Thymus (tissue), 11 donors: Measurements from ENCODE around the gene CELA3B. TPM values are rescaled to one million over a fixed set of nuclear protein-coding genes. Genes with fewer than 3 reads are reported as not detected.
A peak's percentile ranks its signal among the peaks of the same experiment; 100 is the strongest.
"Not testable (repeated sequence)": the region's sequence is repeated elsewhere in the genome, so short reads cannot be mapped to it uniquely, and the experiment has no call there.

ENCODE experiments used
- DNase-seq, 9 donors: peaks; one replicate each; pipeline ENCODE4 v3.0.0-alpha.2; 2013; ENCODE audit warnings: low spot score in 9 of 9, low read depth in 6 of 9, missing footprints in 1 of 9
- H3K27ac ChIP-seq, 2 donors: one replicate each; pipeline ENCODE4 v1.5.1; 2013; ENCODE audit warnings: control low read depth in 1 of 2, low read depth in 1 of 2, low read length in 1 of 2, mild to moderate bottlenecking in 1 of 2, moderate library complexity in 1 of 2
- H3K27me3 ChIP-seq, 2 donors: one replicate each; pipeline ENCODE4 v1.5.1; 2013; ENCODE audit warnings: low read length in 1 of 2; ENCODE audit not compliant: control insufficient read depth in 2 of 2, insufficient read depth in 1 of 2
- H3K36me3 ChIP-seq, 2 donors: one replicate each; pipeline ENCODE4 v1.5.1; 2013; ENCODE audit warnings: low read length in 1 of 2, mild to moderate bottlenecking in 1 of 2, moderate library complexity in 1 of 2; ENCODE audit not compliant: control insufficient read depth in 2 of 2, insufficient read depth in 2 of 2
- H3K4me1 ChIP-seq, 2 donors: one replicate each; pipeline ENCODE4 v1.5.1; 2013; ENCODE audit warnings: low read length in 2 of 2; ENCODE audit not compliant: control insufficient read depth in 2 of 2, insufficient read depth in 2 of 2
- H3K4me3 ChIP-seq, 2 donors: one replicate each; pipeline ENCODE4 v1.5.1; 2013; ENCODE audit warnings: low read length in 2 of 2, control low read depth in 1 of 2, mild to moderate bottlenecking in 1 of 2
- H3K9me3 ChIP-seq, 2 donors: one replicate each; pipeline ENCODE4 v1.5.1; 2013; ENCODE audit warnings: low read length in 1 of 2, mild to moderate bottlenecking in 1 of 2; ENCODE audit not compliant: control insufficient read depth in 2 of 2, insufficient read depth in 1 of 2
- WGBS: extraction: QIAGEN DNeasy Blood & Tissue Kit; methylation state at CpG from one replicate; pipeline ENCODE4 v1.1.7; 2013; 5-methylcytosine and 5-hydroxymethylcytosine counted together
- polyA plus RNA-seq: library from polyadenylated mRNA; stranded (reverse); fragments of 200-250 nt; gene quantifications from one replicate; pipeline ENCODE4 v1.2.3, GENCODE V29; 2013
- total RNA-seq: library from RNA; stranded (reverse); fragments of 120-200 nt; gene quantifications from one replicate; pipeline ENCODE4 v1.2.4, GENCODE V29; 2013
- donor health status: healthy.

The CELA3B gene
- total and polyA plus RNA-seq, 2 donors = 0.09 to 0.32 TPM

DNA sequence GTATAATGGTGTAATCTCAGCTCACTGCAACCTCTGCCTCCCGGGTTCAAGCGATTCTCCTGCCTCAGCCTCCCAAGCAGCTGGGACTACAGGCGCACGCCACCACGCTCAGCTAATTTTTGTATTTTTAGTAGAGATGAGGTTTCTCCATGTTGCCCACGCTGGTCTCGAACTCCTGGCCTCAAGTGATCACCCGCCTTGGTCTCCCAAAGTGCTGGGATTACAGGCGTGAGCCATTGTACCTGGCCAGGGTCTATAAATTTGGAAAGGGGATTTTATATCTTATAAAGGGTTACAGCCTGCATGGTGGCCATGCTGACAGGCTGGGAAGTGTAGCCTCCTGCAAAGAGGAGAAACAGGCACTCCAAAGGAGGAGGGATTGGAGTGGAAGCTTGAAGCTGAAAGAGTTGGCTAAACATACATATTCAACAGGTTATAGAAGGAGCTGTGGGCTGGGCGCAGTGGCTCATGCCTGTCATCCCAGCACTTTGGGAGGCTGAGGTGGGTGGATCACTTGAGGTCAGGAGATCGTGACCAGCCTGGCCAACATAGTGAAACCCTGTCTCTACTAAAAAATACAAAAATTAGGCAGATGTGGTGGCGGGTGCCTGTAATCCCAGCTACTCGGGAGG, 37.9 kb downstream of the CELA3B start:
- not testable (repeated sequence) for H3K4me1 ChIP-seq, H3K36me3 ChIP-seq, H3K4me3 ChIP-seq, H3K9me3 ChIP-seq, H3K27ac ChIP-seq, DNase-seq, H3K27me3 ChIP-seq
- 92% methylated on average over 13 of the region's 13 CpGs for WGBS

DNA sequence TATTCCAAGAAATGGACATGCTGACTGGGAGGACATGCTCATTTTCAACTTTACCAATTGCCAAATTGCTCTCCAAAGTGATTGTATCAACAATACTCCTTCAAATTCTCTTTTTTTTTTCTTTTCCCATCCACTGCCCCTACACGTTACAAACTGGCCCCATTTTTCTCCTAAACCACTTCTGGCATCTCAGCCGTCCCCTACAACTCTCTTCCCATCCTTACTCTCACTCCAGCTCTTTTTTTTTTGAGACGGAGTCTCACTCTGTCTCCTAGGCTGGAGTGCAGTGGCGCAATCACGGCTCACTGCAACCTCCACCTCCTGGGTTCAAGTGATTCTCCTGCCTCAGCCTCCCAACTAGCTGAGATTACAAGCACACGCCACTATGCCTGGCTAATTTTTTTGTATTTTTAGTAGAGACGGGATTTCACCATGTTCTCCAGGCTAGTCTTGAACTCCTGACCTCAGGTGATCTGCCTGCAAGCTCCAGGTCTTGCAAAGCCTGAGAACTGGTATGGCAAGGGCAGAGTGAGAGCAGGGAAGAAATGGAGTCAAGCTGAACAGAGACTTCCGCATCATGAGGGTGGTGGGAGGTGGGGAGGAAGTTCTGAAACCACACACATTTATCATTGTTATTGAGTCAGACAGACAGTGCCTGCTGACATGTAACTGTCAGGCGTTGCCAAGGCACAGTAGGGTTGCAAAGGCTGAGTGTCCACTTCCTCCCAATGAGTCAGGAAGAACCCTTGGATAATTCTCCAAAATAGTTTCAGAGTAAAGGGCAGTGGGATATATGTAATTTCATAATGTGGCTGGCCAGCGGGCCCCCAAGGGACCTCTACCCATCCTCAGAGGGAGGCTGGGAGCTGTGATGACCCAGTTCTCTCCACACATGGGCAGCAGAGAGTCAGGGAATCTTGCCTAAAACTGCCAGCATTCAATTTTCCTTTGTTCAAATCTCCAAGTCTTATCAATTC, 42.0 kb downstream of the CELA3B start:
- H3K4me1 ChIP-seq = peaks cover under 1 to 16% of the 10 kb centered on the region in 2 donors
- peak in 6 of 9 donors; percentile 48 to 85 (median 66) for DNase-seq

DNA sequence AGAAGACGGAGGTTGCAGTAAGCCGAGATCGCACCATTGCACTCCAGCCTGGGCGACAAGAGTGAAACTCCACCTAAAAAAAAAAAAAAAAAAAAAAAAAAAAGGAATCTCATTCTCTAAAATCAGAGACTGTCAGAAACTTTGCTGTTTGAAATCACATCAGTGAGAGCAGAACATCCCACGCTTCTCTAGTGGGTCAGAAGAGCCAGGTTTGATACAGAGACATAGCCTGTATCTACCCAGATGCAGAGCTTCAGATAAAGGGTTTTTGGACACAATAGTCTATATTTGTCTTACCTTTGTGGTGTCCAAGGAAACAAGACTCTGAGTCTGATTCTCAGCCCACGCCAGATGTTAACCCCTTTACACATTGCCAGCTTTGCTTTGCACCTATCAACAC, 44.2 kb downstream of the CELA3B start:
- WGBS = 95% methylated on average over 6 of the region's 6 CpGs
- no peak overlapping the region for H3K27ac ChIP-seq
- no peaks in the 10 kb centered on the region for H3K36me3 ChIP-seq
- H3K9me3 ChIP-seq = no peaks in the 10 kb centered on the region
- DNase-seq = no peak
- no peaks in the 10 kb centered on the region for H3K27me3 ChIP-seq
- no peak overlapping the region for H3K4me3 ChIP-seq
- H3K4me1 ChIP-seq = peaks cover 4 to 30% of the 10 kb centered on the region in 2 donors

More for the DNA sequence above, 42.0 kb downstream of the CELA3B start:
- peak overlapping the region; percentile 61 to 71 for H3K27ac ChIP-seq
- no peaks in the 10 kb centered on the region for H3K27me3 ChIP-seq
- no peaks in the 10 kb centered on the region for H3K9me3 ChIP-seq
- H3K4me3 ChIP-seq = no peak overlapping the region
- no peaks in the 10 kb centered on the region for H3K36me3 ChIP-seq
- WGBS = 52% methylated on average over 10 of the region's 10 CpGs

DNA sequence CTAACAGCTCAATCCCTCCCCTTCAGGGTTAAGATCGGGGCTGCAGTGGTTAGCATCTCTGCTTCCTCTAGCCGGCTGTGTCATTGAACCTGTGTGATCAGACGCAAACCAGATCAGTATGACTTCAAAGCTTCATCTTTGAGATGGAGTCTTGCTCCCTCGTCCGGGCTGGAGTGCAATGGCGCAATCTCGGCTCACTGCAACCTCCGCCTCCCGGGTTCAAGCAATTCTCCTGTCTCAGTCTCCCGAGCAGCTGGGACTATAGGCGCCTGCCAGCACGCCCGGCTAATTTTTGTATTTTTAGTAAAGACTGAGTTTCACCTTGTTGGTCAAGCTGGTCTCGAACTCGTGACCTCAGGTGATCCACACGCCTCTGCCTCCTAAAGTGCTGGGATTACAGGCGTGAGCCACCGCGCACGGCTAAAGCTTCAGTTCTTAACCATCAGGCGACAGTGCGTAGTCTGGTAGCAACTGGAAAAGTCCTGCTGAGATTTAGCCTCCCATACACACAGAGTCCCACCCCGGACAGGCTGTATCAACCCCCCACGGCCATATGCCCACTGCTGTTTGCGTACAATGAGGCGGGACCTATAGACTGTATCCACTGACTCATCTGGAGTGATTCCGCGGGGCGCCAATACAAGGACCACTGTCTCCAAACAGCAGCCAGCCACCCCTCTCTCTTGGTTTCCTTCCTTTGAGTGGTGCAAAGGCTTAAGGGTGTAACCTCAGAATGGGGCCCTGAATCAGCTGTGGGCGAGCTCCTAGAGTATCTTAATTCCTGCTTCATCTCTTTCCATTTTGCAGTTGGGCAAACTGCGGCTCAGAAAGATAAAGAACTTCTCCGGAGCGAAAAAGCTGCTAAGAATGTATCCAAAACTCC, 47.9 kb downstream of the CELA3B start:
- Histone ChIP-seq H3K27ac (peak overlapping the region; percentile 96 to 98), H3K36me3 (no peaks in the 10 kb centered on the region), H3K4me3 (peak overlapping the region; percentile 63 to 98), H3K9me3 (no peaks in the 10 kb centered on the region), H3K27me3 (no peaks in the 10 kb centered on the region), H3K4me1 (peaks cover 4 to 29% of the 10 kb centered on the region in 2 donors)
- DNase-seq = peak in 7 of 9 donors; percentile 68 to 95 (median 71)
- 1% methylated on average over 33 of the region's 33 CpGs for WGBS

DNA sequence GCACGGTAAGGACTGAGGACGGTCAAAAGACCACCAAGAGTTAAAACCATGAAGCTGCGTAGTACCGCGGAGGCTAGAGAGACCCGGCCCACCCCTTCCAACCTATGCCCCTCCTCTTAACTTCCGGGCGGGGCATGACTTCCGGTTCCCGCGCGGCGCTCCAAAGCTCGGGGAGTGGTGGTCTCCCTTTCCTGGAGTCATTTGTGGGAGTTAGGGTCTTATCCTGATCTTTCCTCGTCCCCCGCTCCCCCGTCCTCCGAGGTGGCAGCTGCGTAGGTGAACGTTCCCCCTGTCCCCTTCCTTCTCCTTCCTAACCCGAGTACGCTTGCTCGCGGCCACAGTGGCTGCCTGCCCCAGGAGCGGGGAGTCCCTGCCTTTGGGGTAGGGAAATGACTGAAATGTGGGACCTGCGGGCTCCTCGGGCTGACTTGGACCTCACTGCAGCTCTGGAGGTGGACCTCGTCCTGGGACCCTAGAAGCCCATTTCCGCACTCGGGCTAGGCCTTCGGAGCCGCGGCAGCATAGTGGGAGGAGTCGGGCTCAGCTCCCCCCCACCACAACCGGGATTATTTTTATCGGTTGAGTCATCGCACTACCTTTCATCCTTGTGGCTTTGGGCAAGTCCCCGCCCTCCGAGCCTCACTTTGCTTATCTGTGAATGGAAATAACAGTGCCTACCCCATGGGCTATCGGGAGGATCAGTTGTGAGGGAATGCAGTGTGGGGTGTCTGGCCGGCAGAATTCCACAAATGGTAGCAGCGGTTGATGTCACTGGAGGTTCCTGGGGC, 48.7 kb downstream of the CELA3B start:
- H3K9me3 ChIP-seq = no peaks in the 10 kb centered on the region
- peak overlapping the region; percentile 63 to 98 for H3K4me3 ChIP-seq
- under 1% methylated on average over 42 of the region's 42 CpGs for WGBS
- peaks cover 4 to 29% of the 10 kb centered on the region in 2 donors for H3K4me1 ChIP-seq
- peak overlapping the region; percentile 96 to 98 for H3K27ac ChIP-seq
- peak in 8 of 9 donors; percentile 72 to 92 (median 80) for DNase-seq
- H3K36me3 ChIP-seq = no peaks in the 10 kb centered on the region
- no peaks in the 10 kb centered on the region for H3K27me3 ChIP-seq

DNA sequence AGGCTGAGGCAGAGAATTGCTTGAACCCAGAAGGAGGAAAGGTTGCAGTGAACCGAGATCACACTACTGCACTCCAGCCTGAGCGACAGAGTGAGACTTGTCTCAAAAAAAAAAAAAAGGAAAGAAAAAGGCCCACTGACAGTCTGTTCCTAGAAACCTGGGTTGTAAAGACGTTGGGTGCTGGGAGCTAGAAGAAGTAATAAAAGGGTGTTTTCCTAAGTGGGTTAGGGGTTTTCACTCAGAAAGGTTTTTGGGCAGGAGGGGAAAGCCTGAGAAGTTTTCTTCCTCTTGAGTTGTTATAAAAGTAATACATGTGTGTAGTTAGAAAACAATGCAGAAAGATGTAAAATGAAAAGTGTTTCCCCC, 50.1 kb downstream of the CELA3B start:
- H3K27ac ChIP-seq = no peak overlapping the region
- H3K4me3 ChIP-seq = no peak overlapping the region
- no peaks in the 10 kb centered on the region for H3K9me3 ChIP-seq
- H3K27me3 ChIP-seq = no peaks in the 10 kb centered on the region
- no peak for DNase-seq
- H3K36me3 ChIP-seq = peaks cover 3% of the 10 kb centered on the region in 2 donors
- 88% methylated on average over 3 of the region's 3 CpGs for WGBS
- peaks cover 4 to 38% of the 10 kb centered on the region in 2 donors for H3K4me1 ChIP-seq

DNA sequence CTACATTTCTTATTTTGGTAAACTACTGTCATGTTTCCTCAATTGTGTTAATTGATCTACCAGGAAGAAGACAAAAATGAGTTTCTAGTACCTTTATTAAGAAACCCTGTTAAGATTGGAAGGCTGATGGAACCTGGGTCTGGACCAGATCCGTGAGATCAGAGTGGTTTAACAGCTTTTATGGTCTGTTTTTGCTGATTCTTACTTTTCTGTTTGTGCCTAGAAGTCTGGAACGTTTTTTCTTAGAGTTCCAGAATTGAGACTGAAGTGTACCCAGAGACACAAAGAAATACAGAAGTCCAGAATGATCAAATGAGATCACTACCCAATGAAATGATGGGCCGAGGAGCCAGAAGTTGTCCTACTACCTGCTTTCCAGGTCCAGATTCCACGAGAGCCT, 53.2 kb downstream of the CELA3B start:
- no peak for DNase-seq
- no peaks in the 10 kb centered on the region for H3K9me3 ChIP-seq
- H3K4me3 ChIP-seq = no peak overlapping the region
- peaks cover 0 to 22% of the 10 kb centered on the region in 2 donors for H3K4me1 ChIP-seq
- H3K27ac ChIP-seq = no peak overlapping the region
- 95% methylated on average over 4 of the region's 4 CpGs for WGBS
- peaks cover 3% of the 10 kb centered on the region in 2 donors for H3K36me3 ChIP-seq
- no peaks in the 10 kb centered on the region for H3K27me3 ChIP-seq

DNA sequence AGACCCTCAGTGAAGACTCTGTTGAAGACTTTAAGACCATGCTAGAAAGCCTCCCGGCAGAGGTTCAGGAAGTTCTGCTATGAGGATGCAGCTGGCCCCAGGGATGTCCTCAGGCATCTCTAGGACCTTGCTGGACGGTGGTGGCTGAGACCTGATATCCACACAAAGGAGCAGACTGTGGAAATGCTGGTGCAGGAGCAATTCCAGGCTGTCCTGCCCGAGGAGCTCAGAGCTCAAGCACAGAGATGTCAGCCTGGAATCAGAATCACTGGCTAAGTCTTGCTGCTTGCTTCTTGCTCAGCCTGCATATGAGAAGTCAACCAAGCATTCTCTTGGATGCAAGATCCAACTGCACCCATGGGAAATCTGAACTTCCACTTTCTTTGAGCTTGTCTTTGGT, 53.7 kb downstream of the CELA3B start:
- Histone ChIP-seq H3K36me3 (peaks cover 3% of the 10 kb centered on the region in 2 donors), H3K27me3 (no peaks in the 10 kb centered on the region), H3K4me3 (no peak overlapping the region), H3K4me1 (peaks cover 0 to 22% of the 10 kb centered on the region in 2 donors), H3K27ac (peak overlapping the region in 1 of 2 donors; percentile 9), H3K9me3 (no peaks in the 10 kb centered on the region)
- DNase-seq = no peak
- 90% methylated on average over 3 of the region's 3 CpGs for WGBS
